Measurements from ENCODE around the gene TMEM132A. TPM values are rescaled to one million over a fixed set of nuclear protein-coding genes. Genes with fewer than 3 reads are reported as not detected.

The TMEM132A gene
- total and polyA plus RNA-seq, 8 donors: 3.1 to 36.7 (median 4.8) TPM

GRCh38 chr11:60960405-60960804, 36.1 kb downstream of the TMEM132A start:
- Histone ChIP-seq H3K4me3 (no peak overlapping the region), H3K4me1 (no peaks in the 10 kb centered on the region), H3K27ac (no peak overlapping the region), H3K27me3 (no peaks in the 10 kb centered on the region), H3K36me3 (no peaks in the 10 kb centered on the region), H3K9me3 (no peaks in the 10 kb centered on the region)
- WGBS, 2 donors: 87 to 96% methylated on average over 7 of the region's 7 CpGs
- DNase-seq (no peak), ATAC-seq (no peak), FAIRE-seq (no peak)
- intact Hi-C loops (cut with DNase I): no loop called here
- TF ChIP-seq CTCF (IDR thresholded peaks at IDR 0.05): no peak

- intact Hi-C loops (cut with DNase I): no loop called here
- no peaks in the 10 kb centered on the region for H3K27me3 ChIP-seq
- WGBS, 2 donors: 73 to 81% methylated on average over 6 of the region's 6 CpGs
These were observed 40.5 kb downstream of the TMEM132A start for GRCh38 chr11:60964801-60965200.

GRCh38 chr11:60966890-60967289, 42.6 kb downstream of the TMEM132A start:
- FAIRE-seq (no peak), DNase-seq (no peak), ATAC-seq (peak in 1 of 4 donors; percentile 49)
- intact Hi-C loops (cut with DNase I): no loop called here
- Histone ChIP-seq H3K9me3 (no peaks in the 10 kb centered on the region), H3K36me3 (no peaks in the 10 kb centered on the region), H3K27me3 (no peaks in the 10 kb centered on the region), H3K4me1 (no peaks in the 10 kb centered on the region), H3K27ac (no peak overlapping the region), H3K4me3 (no peak overlapping the region)
- 69 to 83% methylated on average over 4 of the region's 4 CpGs for WGBS, 2 donors
- no peak for TF ChIP-seq CTCF (IDR thresholded peaks at IDR 0.05)

More at GRCh38 chr11:60964801-60965200, 40.5 kb downstream of the TMEM132A start:
- ATAC-seq (no peak), DNase-seq (no peak), FAIRE-seq (no peak)
- H3K4me1 ChIP-seq: no peaks in the 10 kb centered on the region
- TF ChIP-seq CTCF (IDR thresholded peaks at IDR 0.05): no peak
- H3K4me3 ChIP-seq: no peak overlapping the region
- H3K27ac ChIP-seq: no peak overlapping the region
- H3K9me3 ChIP-seq: no peaks in the 10 kb centered on the region
- no peaks in the 10 kb centered on the region for H3K36me3 ChIP-seq

GRCh38 chr11:60968223-60968622, 44.0 kb downstream of the TMEM132A start:
- DNase-seq: no peak
- 55 to 88% methylated on average over 1 of the region's 1 CpG for WGBS, 2 donors
- H3K9me3 ChIP-seq: no peaks in the 10 kb centered on the region
- no peak for FAIRE-seq
- H3K27me3 ChIP-seq: no peaks in the 10 kb centered on the region
- no peak overlapping the region for H3K27ac ChIP-seq
- H3K4me3 ChIP-seq: no peak overlapping the region
- TF ChIP-seq CTCF (IDR thresholded peaks at IDR 0.05): no peak
- H3K4me1 ChIP-seq: no peaks in the 10 kb centered on the region
- intact Hi-C loops (cut with DNase I): no loop called here
- no peaks in the 10 kb centered on the region for H3K36me3 ChIP-seq
- ATAC-seq: no peak

- TF ChIP-seq CTCF (IDR thresholded peaks at IDR 0.05): peak; percentile 64 to 91 (median 79)
- WGBS, 2 donors: 12 to 13% methylated on average over 9 of the region's 9 CpGs
- H3K27me3 ChIP-seq: no peaks in the 10 kb centered on the region
- H3K4me1 ChIP-seq: no peaks in the 10 kb centered on the region
- no peaks in the 10 kb centered on the region for H3K9me3 ChIP-seq
- no peak overlapping the region for H3K27ac ChIP-seq
- no peaks in the 10 kb centered on the region for H3K36me3 ChIP-seq
- DNase-seq: peak; percentile 34 to 89 (median 68)
- peak; percentile 71 to 94 (median 92) for ATAC-seq
- intact Hi-C loops (cut with DNase I): no loop called here
- no peak for FAIRE-seq
- no peak overlapping the region for H3K4me3 ChIP-seq
These were observed 46.1 kb downstream of the TMEM132A start for GRCh38 chr11:60970369-60970774.

Measured in pancreas (tissue), 10 donors.